Posterior cingulate gyrus (tissue), 11 donors: ENCODE measurements around the gene NFYC.

Experiments
- DNase-seq, 10 donors: peaks; one replicate each; pipeline versions ENCODE4 v3.0.0 to v3.0.0-alpha.2; 2020 to 2021; ENCODE audit warnings: mixed read lengths in 3 of 10
- intact Hi-C: fragments of 100-400 bp; cut with DNase I; formaldehyde crosslinking; loops from one replicate; pipeline ENCODE4 v1.15.1; 2023

The NFYC gene

GRCh38 chr1:40754201-40754600 lies 62.7 kb downstream of the NFYC start:
- intact Hi-C loops, result no loop called here
- no peak for DNase-seq

- no peak for DNase-seq
- intact Hi-C loops, result no loop called here
These were observed 63.6 kb downstream of the NFYC start for GRCh38 chr1:40755067-40755466.

DNA sequence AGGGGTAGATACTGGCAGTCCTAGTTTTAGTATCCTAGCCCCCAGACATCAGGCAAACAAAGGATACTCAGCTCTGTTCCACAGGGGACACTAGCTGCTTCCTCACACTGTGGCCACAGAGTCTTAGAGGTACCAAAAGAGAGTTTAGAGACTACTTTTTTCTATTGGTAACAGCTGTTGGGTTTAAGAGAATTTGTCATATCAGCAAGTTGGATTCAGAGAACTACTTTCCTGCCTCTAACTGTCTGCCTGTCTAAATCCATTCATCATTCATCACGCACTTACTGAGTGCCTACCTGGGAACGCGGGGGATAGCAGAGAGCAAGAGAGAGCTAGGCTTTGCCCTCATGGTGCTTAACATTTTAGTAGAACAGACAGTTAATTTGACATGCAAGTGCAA lies 65.0 kb downstream of the NFYC start:
- intact Hi-C loops, result no loop called here
- no peak for DNase-seq

- no peak for DNase-seq
- intact Hi-C loops, result no loop called here
These were observed 65.6 kb downstream of the NFYC start for GRCh38 chr1:40757084-40757483.

- peak in 1 of 10 donors; percentile 23 for DNase-seq
- intact Hi-C loops, result no loop called here
These were observed 66.5 kb downstream of the NFYC start for GRCh38 chr1:40758004-40758403.

- DNase-seq, result no peak
These were observed 67.3 kb downstream of the NFYC start for GRCh38 chr1:40758578-40759343.

GRCh38 chr1:40760984-40761383 lies 69.5 kb downstream of the NFYC start:
- intact Hi-C loops, result no loop called here
- no peak for DNase-seq

More at GRCh38 chr1:40758578-40759343, 67.3 kb downstream of the NFYC start:
- intact Hi-C loops, result no loop called here

GRCh38 chr1:40762144-40762923 lies 70.8 kb downstream of the NFYC start:
- DNase-seq, result peak in 1 of 10 donors; percentile 85
- intact Hi-C loops, result no loop called here

GRCh38 chr1:40763742-40764532 lies 72.4 kb downstream of the NFYC start:
- DNase-seq, result no peak
- intact Hi-C loops, result no loop called here

- DNase-seq, result no peak
- intact Hi-C loops, result no loop called here
These were observed 73.5 kb downstream of the NFYC start for GRCh38 chr1:40764981-40765380.

GRCh38 chr1:40766017-40766416 lies 74.5 kb downstream of the NFYC start:
- DNase-seq, result no peak
- intact Hi-C loops, result no loop called here

- intact Hi-C loops, result no loop called here
- peak in 2 of 10 donors; percentile 47 to 90 for DNase-seq
These were observed 75.1 kb downstream of the NFYC start for GRCh38 chr1:40766560-40766959.

- intact Hi-C loops, result no loop called here
- DNase-seq, result no peak
These were observed 76.9 kb downstream of the NFYC start for GRCh38 chr1:40768146-40768990.

DNA sequence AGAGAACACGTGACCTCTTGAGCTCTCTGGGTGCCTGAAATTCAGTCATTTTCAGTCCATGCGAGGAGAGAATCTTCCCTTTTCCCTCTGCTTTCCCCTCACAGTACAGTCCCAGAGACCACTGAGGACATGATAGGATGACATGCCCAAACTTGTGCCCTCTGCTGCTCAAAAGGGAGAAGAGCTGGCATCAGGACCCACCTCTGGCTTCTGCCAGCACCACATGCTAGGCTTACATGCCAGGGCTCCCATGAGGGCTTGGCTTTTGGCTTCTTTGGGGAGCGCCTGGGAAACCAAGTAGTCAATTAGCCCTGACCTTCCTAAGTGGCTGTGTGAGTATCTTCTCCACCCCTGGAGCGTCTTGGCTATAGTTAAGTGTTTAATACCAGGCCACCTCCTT lies 78.3 kb downstream of the NFYC start:
- intact Hi-C loops, result loop anchor here (5.0 kb wide), 1 partner anchor 58 kb away; no protein-coding TSS in a partner anchor

DNA sequence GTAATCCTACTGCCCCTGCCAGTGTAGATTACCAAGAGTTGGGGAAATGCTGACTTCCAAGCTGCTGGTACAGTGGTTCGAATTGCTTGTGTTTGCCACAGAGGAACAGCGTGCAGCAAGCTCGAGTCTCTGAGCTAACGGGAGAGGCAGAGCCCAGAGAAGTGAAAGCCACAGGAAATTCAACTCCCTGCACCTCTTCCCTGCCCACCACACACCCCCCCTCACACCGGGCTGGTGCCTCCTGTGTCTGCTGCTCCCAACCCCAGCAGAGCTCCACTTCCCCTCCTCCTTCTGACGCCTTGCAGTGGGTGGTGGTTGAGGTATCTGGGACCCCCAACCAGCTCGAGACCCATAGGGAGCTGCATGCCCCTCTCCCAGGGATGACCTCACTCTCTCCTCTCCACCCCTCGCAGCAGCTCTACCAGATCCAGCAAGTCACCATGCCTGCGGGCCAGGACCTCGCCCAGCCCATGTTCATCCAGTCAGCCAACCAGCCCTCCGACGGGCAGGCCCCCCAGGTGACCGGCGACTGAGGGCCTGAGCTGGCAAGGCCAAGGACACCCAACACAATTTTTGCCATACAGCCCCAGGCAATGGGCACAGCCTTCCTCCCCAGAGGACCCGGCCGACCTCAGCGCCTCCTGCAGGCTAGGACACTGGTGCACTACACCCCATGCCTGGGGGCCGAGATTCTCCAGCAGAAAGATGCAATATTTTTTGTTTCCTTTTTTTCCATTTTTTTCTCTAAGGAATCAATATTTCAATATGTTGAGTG lies 79.0 kb downstream of the NFYC start:
- intact Hi-C loops, result loop anchor here (5.0 kb wide), 1 partner anchor 58 kb away; no protein-coding TSS in a partner anchor
- peak in 1 of 10 donors; percentile 70 for DNase-seq

More for the DNA sequence above, 78.3 kb downstream of the NFYC start:
- peak in 1 of 10 donors; percentile 65 for DNase-seq

GRCh38 chr1:40772146-40772955 lies 80.8 kb downstream of the NFYC start:
- no peak for DNase-seq
- intact Hi-C loops, result loop anchor here (5.0 kb wide), 1 partner anchor 60 kb away; no protein-coding TSS in a partner anchor

DNA sequence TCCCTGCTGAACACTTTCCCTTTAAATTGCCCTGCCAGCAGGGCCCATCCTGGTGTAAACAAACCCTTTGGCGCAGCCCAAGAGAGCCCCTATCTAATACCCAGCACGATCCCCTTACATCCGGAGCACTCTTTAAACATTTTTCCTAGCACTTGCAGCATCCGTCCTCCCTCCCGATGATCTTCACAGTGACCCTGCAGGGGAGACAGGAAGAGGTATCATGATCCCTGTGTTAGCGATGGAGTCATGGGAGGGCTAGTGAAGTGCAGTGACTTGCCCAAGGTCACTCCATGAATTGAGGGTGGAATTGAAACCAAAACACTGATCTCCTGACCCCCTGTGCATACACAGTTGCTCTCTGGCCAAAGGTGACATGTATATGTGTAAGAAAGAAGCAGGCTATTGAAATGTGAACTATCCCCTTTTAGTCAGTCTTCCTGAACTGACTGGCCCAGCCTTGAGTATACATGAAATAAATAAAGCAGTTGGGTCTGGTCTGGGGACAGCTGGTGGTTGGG lies 82.3 kb downstream of the NFYC start:
- no peak for DNase-seq
- intact Hi-C loops, result loop anchor here (2.0 to 5.0 kb wide), 2 partner anchors 62 to 77 kb away; no protein-coding TSS in a partner anchor
